HG03457 (cell line): Measurements from ENCODE around the gene SPOP.
"Not testable (repeated sequence)": the region's sequence is repeated elsewhere in the genome, so short reads cannot be mapped to it uniquely, and the experiment has no call there.

Experiments used
- ATAC-seq: cut with Tn5 transposase; IDR thresholded peaks from one replicate; pipeline ENCODE4 v1.9.1; 2021; ENCODE audit warnings: moderate number of reproducible peaks; ENCODE audit not compliant: unreplicated experiment

Gene SPOP

DNA sequence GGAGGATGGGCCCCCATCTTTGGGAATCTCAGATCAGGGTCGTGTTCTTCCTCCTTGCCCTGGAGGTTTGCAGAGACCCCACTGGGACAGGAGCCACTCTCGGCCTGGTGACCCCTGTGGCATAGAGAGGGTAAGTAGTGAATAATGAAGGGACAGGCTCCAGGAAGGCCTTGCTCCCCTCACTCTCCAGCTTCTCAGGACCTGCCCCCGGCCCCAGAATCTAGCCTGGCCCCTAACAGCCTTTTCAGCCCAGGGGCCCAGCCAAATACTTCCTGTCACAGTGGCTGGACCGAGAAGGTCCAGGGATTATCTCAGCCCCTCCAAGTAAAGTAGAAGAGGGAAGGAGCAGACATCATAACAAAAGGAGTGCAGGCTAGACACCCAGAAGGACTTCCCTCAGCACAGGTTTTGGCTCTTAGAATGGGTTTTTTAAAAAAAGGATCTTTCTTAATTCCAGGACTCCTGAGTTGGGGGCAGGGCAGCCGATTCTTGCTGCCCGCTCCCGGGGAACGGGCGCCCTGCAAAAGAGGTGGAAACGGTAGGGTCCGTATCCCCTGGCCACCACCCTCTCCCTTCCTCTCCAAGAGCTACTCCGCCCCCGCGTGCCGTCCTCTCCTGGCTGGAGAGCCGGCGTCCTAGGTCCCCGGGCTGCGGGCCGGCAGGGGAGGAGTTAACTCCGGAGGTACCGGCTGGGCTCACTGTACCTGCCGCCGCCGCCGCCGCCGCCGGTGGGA, 102.8 kb downstream of the SPOP start:
- ATAC-seq: no peak

DNA sequence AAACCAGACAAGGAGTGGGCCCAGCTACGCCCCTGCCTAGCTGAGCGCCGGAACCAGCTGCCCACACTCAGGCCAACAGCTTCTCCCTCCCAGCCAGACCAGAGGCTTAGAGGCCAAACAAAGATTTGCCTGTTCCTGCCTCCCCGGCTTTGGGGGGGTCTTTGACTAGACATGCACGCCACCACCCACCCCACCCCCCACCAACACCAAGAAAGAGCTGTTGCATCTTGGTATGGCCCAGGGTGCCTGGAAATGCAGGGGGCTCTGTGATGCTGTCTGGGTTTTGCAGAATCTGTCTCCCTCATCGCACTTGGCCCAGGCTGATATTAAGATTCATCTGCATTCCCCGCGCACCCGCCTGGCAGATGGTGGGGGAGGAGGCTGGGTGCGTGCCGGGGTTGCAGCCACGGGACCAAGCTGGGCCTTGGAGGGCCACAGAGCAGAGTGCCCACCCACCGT, 103.5 kb downstream of the SPOP start:
- no peak for ATAC-seq

DNA sequence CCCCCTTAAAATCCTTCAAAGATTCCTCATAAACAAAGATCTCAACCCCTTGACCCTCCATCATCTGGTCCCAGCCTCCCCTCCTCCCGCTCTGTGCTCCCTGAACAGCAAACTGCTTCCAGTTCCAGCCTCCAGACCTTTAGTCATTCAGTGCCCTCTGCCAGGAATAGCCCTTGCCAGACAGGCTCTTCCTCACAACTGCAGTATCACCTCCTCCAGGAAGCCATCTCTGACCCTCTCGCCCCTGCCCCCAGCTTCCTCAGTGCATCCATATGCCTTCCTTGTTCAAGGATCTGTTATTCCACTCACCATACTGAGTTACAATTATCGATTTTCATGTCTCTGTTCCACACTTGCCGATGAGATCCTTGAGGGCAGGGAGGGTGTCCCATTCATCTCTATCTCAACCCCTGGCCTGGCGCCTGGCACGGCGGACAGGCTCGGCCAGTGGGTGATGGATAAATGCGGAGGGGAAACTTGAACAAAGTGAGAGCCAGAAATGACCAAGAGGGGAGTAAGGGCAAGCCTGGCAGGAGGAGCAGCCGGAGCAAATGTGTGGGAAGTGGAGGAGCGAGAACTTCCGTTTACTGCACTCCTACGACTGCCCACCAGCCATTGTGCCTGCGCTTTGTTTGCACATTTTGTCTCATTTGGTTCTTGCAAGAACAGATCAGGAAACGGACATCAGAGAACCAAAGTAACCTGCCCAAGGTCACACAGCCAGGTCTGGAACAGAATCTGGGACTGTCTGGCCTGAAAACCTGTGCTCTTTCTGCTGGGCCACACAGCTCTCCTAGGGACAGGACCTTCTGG, 104.2 kb downstream of the SPOP start:
- no peak for ATAC-seq

DNA sequence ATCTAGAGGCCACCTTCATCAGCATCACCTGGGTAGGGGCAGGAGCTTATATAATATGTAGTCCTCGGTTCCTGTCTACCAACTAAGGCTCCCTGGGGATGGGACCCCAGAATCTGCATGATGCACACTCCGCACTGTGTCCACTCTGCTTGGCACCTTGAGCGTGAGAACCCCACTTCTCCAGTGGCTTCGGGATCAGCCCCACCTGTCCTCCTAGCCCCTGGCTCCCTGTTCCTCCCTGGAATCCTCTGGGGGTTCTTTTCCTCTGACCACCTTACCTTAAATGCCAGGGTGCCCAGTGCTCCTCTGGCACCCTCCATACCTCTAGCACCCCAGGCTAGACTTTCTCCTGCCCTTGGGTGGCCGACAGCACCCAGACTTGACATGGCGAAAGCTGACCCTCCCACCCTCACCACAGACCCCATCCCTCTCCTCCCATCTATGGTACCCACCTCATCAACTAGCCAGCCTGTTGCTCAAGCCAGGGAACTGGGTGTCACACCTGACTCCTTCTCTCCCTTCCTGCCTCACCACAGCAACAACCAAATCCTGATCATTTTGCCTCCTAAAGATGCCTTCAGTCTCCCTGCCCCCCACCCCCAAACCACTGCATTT, 105.0 kb downstream of the SPOP start:
- ATAC-seq: no peak

DNA sequence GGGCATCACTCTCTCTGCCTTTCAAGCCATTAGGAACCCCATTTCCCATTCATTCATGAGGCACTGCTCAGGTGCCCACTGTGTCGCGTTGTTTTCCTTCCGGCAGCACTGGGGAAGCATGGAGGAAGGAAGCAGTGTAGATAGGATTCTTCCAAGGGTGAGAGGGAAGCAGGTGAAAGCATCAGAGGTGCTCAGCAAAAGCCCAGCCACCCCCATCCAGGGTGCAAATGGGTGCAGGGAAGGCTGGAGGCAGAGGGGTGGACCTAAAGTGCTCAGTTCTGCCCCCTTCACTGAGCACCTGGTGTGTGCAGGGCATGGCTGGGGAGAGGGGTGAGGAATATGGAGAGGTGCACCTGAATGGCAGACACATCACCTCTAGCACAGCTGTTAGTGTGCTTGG, 105.7 kb downstream of the SPOP start:
- no peak for ATAC-seq

DNA sequence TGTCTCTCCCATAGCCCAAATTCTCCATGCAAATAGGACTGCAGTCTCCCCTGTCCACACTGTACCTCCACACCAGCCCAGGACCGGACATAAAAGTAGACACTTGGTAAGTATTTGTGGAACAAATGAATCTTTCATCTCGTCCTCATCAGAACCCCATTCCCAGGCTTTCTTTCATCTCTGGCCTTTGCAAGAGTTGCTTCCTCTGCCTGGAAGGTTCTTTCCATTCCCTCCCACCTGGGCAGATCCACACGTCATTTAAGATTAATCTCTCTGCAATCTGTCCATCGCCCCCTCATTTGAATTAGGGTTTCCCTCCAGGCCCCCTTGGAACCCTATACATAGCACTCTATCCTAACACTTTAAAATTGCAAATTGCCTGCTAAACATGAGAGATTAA, 106.1 kb downstream of the SPOP start:
- no peak for ATAC-seq

DNA sequence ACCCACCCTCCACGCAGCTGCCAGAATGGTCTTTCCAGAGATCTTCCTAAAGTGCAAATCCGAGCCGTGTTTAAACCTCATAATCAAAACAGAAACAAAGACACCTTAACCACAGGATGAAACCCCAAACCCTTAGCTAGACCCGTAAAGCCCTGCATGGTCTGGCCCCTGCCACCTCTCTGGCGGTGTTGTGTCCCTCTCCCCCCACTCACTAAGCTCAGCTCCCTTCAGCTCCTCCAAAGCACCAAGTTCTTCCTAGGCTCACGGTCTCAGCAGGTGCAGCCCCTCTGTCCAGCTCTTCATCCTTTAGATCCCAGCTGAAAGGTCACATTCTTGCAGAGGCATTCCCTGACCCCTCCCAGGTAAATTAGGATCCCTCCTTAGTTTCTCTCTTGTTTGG, 106.6 kb downstream of the SPOP start:
- ATAC-seq: no peak

DNA sequence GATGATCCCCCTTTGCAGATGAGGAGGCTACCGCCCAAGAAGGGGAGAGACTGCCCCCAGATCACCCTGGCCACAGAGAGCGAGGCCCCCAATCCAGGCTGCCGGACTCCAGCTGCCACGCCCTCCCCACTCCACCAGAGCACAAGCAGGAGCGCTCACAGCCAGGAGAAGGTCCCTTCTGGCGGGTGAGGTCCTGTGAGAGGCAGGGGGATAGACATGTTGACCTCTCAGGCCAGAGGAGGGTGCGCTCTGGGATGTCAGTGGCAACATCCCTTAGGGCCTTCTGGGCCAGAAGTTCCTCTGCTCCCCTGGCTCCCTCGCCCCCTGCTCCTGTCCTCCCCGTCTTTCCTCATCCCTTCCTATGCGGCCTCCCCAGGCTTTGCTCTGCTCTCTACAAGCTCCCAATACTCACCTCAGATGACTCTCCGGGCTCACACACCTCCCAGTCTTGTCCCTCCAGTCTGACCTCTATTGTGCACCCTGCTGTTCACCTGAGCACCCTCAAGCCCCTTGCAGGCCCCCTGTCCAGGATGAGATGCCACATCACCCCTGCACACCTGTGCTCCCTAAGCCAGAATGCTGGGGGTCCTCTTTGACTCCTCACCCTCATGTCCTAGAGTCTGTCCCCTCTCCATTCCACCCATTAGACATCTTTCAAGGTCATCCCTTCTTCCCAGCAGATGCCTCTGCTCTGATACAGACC, 107.2 kb downstream of the SPOP start:
- ATAC-seq: no peak

DNA sequence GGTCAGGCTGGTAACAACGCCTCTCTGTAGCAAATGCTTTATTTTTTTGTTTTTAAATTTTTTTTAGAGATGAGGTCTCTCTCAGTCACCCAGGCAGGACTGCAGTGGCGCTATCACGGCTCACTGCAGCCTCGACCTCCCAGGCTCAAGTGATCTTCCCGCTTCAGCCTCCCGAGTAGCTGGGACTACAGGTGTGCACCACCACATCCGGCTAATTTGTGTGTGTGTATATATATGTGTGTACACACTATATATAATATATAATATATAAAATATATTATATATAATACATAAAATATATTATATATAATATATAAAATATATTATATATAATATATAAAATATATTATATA, 109.2 kb downstream of the SPOP start:
- ATAC-seq: not testable (repeated sequence)

DNA sequence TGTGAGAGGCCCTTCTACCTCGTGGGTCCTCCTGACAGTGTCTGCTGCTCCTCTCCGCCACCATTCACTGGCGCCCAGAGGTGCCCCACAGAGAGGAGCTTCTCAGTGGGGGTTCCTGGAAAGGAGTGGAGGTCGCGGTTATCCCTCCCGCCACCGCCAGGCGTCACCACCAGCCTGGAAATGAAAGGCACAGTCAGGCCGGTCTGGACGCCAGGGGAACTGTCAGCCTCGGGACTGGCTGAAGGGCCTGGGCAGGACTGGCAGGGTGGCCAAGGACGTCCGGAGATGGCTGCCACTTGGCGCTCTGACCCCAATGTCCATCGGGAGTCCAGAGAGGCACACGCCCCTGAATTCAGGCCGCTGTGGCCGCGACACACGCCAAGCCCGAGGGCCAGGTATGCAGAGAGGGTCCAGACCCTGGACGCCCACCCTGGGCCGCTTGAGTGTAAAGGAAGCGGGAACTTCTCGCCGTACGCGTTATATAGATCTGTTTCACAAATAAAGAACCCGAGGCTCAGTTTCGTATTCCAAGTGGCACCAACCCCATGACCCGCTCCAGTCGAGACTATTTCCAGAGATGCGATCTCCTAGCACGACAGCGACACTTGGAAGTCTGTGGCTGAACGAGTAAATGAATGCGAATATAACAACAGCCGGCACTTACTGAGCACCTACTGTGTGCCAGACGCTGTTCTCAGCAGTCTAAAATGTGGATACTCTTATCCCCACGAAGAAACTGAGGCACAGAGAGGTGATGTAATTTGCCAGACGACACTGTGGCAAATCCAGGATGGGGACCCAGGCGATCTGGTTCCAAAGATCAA, 109.8 kb downstream of the SPOP start:
- ATAC-seq: no peak

DNA sequence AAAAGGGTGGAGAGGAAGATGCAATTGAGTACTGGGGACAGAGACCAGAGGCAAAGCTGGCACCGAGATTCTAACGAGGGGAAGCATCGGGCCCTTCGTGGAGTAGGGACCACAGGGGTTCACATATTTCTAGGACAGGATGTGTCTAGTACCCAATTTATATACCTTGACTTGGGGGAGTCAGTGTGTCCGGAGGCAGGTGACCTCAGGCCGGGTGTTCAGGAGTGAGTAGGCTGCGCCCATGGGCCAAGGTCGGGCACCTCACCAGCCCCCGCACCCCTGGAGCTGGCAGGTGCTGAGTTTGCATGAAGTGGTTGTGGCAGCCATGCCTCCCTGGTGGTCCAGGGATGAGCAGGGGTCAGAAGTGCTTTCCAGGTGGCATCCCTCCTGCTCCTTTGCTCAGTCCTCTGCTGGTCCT, 110.8 kb downstream of the SPOP start:
- ATAC-seq: no peak

DNA sequence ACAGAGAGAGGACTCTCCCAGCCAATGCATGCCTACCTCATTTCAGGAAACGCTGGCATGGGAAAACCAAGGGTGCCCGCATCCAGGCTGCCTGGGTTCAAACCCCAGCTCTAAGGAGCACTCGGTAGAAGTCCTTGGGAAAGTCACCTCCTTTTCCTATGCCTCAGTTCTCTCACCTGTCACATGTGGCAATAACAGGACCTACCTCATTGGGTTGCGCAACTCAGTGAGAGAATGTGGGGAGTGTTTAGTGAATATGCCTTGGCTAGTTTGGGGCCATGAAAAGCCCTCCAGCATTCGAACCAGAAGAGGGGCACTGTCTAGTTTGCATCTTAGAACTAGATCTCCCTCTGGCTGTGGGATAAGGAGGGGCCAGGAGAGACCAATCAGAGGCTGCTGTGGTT, 111.2 kb downstream of the SPOP start:
- no peak for ATAC-seq

DNA sequence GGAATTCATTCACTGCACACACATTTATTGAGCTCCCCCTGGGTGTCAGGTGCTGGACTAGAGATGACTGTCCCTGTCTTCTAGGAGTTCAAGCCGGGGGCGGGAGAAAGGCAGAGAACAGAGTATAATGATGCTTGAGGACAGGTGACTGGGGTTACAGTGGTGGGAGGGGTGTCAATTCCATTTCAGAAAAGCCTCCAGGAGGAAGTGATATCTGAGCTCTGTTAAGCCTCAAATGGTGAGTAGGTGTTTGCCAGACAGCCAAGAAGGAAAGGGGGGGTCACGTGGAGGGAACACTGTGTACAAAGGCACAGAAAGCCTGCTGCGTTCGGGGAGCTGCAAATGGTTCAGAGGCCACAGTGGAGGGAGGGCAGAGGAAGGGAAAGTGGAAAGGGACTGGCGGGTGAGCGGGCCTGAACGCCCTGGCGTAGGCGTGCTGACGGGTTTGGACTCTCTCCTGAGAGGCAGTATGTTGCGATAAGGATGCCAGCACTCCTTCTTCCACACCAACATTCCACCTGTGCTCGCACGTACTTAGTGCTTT, 111.9 kb downstream of the SPOP start:
- ATAC-seq: no peak

DNA sequence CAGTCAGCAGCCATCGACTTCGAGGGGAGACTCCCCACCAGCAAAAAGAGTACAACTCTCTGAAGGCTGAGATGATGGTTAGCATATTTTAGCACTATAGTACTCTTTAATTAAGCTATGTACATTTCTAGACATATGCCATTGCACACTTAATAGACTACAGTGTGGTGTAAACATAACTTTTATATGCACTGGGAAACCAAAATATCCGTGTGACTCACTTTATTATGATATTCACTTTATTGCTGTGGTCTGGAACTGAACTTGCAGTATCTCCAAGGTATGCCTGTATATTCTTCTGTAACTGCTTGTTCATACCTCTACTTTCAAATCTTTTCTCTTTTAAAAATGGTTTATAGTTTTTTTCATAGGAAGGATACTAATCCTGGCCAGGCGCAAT, 113.3 kb downstream of the SPOP start:
- no peak for ATAC-seq

DNA sequence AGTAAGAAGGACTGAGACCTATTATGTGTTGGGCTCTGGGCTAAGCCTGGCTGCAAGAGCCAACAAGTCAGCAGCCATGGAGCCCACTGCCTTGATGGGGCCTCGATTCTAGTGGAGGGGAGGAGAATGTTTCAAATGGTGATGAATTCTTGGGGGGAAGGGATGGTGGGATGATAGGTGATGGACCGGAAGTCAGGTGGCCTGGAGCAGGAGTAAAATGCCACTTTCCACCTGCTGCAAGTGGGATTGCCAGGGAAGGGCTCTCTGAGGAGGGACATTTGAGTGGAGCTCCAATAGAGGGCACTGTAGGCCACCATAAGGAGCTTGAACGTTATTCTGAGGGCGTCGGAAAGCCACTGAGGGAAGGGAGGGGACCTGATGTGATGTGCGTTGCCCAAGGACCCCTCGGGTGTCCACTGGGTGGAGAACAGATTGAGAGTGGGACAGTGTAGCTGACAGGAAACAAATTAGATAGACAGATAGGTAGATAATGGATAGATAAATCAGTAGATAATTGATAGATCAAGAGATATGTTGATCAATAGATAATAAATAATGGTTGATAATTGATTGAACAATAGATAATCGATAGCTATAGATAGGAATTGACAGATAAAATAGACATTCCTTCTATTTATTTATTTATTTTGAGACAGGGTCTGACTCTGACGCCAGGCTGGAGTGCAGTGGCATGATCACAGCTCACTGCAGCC, 120.4 kb downstream of the SPOP start:
- ATAC-seq: no peak

DNA sequence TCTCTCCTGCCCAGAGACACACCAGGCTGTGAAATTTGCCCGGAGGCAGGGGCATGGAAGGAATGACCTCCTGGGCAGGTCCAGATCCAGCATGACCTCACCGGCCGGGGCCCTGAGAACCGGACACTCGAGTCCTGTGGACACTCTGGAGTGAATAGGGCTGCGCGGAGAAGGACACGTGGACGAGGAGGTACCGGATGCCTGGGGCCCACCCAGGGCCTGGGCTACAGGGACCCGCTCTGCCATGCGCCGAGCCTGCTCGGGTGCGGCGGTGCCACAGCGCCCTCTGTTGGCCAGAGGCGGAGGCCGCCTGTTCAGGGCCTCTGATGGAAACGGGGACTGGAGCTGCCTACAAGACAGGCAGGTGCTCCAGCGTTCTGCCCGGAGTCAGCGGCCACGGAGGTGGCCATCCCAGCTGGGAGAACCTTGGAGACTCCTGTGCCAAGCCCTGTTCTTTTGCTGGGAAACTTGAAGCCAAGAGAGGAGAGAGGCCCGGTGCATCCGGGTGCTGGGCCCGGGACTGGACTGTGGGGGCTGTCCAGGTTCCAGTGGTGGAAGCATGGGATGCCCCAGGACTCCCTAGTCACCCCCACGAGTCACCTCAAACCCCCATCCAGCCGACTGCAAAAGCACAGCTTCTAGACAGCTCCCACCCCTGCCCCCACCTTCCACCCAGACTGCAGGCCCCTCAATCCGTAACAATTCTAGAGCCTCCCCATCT, 121.5 kb downstream of the SPOP start:
- no peak for ATAC-seq

DNA sequence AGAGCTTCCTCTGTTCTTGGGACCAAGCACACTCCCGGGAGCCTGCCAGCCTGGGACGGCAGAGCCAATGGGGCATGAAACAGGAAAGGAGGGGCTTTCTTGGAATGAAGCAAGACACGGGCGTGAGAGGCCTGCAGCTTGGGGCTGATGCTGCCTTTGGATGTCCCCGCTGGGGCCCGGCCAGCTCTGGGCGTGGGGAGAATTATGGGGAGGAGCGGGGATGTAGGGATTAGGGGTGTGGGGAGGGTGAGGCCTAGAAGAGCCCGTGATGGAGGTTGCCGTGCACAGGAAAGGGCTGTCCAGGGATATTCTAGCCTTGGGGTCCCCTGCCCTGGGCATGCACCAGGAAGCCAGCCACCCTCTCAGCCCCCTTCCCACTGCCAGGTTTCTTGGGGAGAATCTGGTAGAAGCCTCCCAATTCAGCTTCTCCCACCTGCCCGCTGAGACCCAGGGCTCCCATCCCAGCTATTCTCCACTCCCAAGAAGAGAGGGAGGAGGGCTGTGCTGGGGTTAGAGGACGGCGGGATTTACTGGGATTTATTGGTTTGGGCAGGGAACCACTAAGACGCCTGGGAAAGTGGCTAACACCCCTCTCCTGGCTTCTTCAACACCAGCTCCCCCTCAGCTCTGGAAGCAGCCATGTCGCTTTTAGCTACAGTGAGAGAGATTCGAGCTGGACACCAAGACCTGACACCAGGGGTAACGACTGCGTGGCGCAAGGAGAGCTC, 122.2 kb downstream of the SPOP start:
- no peak for ATAC-seq
